ENCODE results near the gene FARSB.

Gene FARSB

GRCh38 chr2:222663479-222663878, 7.6 kb upstream of the FARSB start:
- H3K4me3 ChIP-seq (ENCODE audit: low read length): no peak overlapping the region
- DNase-seq (ENCODE audit: low read depth): no peak
- TF ChIP-seq, protein P1, sequence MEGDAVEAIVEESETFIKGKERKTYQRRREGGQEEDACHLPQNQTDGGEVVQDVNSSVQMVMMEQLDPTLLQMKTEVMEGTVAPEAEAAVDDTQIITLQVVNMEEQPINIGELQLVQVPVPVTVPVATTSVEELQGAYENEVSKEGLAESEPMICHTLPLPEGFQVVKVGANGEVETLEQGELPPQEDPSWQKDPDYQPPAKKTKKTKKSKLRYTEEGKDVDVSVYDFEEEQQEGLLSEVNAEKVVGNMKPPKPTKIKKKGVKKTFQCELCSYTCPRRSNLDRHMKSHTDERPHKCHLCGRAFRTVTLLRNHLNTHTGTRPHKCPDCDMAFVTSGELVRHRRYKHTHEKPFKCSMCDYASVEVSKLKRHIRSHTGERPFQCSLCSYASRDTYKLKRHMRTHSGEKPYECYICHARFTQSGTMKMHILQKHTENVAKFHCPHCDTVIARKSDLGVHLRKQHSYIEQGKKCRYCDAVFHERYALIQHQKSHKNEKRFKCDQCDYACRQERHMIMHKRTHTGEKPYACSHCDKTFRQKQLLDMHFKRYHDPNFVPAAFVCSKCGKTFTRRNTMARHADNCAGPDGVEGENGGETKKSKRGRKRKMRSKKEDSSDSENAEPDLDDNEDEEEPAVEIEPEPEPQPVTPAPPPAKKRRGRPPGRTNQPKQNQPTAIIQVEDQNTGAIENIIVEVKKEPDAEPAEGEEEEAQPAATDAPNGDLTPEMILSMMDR (conservative IDR thresholded peaks at IDR 0.05; ENCODE audit: low read length): no peak

- TF ChIP-seq, protein P1 (conservative IDR thresholded peaks at IDR 0.05; ENCODE audit: low read length): no peak
- no peak for DNase-seq (ENCODE audit: low read depth)
- H3K4me3 ChIP-seq (ENCODE audit: low read length): peak overlapping the region; percentile 99
Measured at GRCh38 chr2:222656526-222657446, 894 bp upstream of the FARSB start.

DNA sequence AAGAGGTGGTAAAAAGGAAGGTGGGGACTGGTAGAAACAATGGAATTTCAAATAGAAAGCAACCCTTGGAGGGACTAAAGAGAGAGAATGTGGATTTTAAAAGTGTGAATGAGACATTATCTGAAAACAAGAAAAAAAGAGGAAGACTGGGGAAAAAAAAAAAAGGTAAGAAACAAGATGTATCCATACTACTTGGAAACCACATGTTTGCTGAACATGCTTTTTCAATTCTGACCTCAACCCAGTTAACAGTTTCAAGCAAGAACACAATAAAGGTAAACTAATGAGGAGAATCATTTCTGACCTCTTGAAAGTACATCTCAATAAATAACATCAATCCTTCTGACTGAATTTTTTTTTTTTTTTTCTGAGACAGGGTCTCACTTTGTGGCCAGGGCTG, 2.6 kb downstream of the FARSB start:
- TF ChIP-seq, protein P1 (conservative IDR thresholded peaks at IDR 0.05; ENCODE audit: low read length): no peak
- DNase-seq (ENCODE audit: low read depth): no peak
- no peak overlapping the region for H3K4me3 ChIP-seq (ENCODE audit: low read length)

DNA sequence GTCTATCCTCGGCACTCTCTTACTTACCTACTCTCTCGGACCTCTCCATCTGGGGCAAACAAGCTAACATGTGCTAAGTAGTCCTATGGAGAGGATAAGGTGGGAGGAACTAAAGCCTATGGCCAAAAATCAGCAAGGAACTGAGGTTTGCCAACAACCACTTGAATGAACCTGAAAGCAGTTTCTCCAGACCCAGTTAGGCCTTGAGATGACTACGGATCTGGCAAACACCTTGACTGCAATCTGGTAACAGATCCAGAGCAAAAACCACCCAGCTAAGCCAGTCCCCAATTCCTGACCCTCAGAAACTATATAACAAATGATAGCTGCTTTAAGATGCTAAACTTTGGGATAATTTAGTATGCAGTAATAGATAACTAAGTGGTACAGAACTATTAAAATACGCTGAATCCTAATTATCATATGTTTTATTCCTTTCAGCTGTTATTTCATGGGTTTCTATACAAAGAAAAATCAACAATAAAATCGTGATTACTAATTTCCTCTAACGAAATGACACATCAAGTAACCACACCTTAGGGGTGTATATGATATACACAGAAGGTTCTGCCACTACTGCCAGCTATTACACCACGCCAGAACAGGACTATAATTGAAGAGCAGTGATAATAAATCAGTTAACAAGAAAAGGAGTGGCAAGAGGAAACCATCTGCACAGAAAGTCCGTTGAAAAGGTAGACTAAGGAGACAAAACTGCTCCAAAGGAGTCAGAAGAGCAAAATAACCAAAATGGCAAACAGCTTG, 3.2 kb downstream of the FARSB start:
- no peak overlapping the region for H3K4me3 ChIP-seq (ENCODE audit: low read length)
- no peak for DNase-seq (ENCODE audit: low read depth)
- TF ChIP-seq, protein P1 (conservative IDR thresholded peaks at IDR 0.05; ENCODE audit: low read length): no peak

- TF ChIP-seq, protein P1 (conservative IDR thresholded peaks at IDR 0.05; ENCODE audit: low read length): no peak
- DNase-seq (ENCODE audit: low read depth): peak; percentile 67
- H3K4me3 ChIP-seq (ENCODE audit: low read length): no peak overlapping the region
Measured at GRCh38 chr2:222651718-222652418, 4.0 kb downstream of the FARSB start.

- TF ChIP-seq, protein P1 (conservative IDR thresholded peaks at IDR 0.05; ENCODE audit: low read length): no peak
- no peak overlapping the region for H3K4me3 ChIP-seq (ENCODE audit: low read length)
- DNase-seq (ENCODE audit: low read depth): no peak
Measured at GRCh38 chr2:222649801-222650200, 6.1 kb downstream of the FARSB start.
